Liver (tissue), 3 donors: Measurements from ENCODE around the gene RPUSD1.

ENCODE experiments used
- SP1 ChIP-seq: IDR thresholded peaks from 2 replicates; pipeline ENCODE4 v1.6.1; 2018; ENCODE audit warnings: antibody characterized with exemption, mild to moderate bottlenecking
- YY1 ChIP-seq: IDR thresholded peaks from 2 replicates; pipeline ENCODE4 v1.6.1; 2016; ENCODE audit warnings: antibody characterized with exemption, mild to moderate bottlenecking
- TF ChIP-seq, protein P1 (sequence below): fragments of 150-350 bp; IDR thresholded peaks from 2 replicates; pipeline ENCODE4 v1.5.1; 2017; ENCODE audit warnings: improper control_type of control experiment, low read depth, low read length; ENCODE audit not compliant: missing input control
- donor health status: healthy.
- donor health status: healthy.

DNA sequence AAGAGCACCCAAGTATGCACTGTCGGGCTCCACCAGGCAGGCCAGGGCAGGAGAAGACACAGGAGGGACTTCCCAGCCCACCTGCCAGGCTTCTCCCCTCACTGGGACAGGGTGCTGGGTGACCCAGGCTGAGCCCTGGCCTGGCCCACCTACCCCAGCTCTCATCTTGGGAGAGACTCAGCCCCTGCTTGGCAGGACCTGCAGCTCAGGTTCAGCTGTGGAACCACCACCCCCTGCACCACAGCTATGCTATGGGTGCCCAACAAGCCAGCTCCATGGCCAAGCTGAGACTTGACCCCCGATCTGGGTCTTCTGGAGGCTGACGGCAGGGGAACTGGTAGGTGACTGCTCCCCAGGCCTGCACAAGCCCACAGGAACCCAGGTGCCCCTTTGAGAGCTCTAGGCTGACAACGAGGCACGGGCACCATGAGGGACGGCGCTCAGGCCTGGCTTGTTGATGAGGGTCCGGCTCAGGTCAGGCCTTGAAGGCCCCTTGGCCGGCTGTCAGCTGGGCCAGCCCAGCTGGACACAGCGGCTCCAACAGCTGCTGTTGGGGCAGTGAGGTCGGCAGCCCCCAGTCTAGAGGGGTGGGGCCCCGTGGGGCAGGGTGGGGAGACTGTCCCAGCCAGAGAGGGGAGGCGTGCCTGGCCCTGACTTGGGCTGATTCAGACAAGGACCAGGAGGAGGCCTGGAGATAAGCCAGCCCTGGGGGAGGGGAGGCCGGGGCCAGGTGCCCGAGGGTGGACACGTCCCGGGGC lies 4.6 kb downstream of the RPUSD1 start:
- TF ChIP-seq, protein P1, sequence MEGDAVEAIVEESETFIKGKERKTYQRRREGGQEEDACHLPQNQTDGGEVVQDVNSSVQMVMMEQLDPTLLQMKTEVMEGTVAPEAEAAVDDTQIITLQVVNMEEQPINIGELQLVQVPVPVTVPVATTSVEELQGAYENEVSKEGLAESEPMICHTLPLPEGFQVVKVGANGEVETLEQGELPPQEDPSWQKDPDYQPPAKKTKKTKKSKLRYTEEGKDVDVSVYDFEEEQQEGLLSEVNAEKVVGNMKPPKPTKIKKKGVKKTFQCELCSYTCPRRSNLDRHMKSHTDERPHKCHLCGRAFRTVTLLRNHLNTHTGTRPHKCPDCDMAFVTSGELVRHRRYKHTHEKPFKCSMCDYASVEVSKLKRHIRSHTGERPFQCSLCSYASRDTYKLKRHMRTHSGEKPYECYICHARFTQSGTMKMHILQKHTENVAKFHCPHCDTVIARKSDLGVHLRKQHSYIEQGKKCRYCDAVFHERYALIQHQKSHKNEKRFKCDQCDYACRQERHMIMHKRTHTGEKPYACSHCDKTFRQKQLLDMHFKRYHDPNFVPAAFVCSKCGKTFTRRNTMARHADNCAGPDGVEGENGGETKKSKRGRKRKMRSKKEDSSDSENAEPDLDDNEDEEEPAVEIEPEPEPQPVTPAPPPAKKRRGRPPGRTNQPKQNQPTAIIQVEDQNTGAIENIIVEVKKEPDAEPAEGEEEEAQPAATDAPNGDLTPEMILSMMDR = no peak
- TF ChIP-seq SP1 = no peak
- no peak for TF ChIP-seq YY1
